ENCODE data around the gene PDZD4. TPM values are rescaled to one million over a fixed set of nuclear protein-coding genes. Genes with fewer than 3 reads are reported as not detected.

Gene PDZD4
- total RNA-seq, 5 donors from 2014 or later (not counting 1 experiment from before 2014, with no cell fraction given): 3.7 to 51.3 (median 9.0) TPM

DNA sequence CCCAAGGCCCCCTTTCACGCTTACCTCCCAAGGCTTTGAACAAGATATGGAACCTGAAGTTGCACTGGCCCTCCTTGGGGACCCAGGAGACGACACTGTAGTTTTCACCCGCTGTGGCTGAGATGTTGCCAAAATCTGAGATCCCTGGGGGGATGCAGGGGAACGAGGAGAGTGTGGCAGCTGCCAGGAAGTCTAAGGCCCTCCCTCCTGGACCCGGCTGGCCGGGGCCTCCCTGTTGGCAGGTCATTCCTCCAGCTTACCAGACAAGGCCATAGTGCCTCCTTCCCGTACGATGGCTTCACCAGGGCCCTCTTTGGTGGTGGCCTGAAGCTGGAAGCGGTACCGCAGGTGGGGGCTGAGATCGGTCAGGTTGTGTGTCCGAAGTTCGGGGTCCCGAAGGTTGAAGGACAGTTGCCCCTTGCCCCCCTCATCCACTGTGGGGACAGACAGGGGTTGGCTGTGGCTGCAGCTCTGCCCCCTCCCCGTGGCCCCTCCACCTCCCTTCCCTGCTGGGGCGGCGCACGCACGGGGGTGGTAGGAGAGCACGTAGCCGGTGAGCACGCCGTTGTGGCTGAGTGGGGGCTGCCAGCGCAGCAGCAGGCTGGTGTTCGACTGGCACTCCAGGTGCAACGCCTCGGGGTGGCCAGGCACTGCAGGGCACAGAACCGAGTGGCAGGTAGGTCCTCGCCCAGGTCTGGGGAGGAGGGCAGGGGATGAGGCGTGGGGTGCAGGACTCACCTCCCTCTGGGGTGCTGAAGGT, 34.4 kb upstream of the PDZD4 start:
- Mint-ChIP-seq H3K4me1 (no peaks in the 10 kb centered on the region), H3K27me3 (peaks cover 0 to 6% of the 10 kb centered on the region in 2 donors), H3K36me3 (no peaks in the 10 kb centered on the region), H3K9me3 (no peaks in the 10 kb centered on the region), H3K27ac (no peak overlapping the region), H3K4me3 (no peak overlapping the region)
- Histone ChIP-seq H3K4me3 (ENCODE audit: control insufficient read depth in 1 of 2, extremely low read depth in 1 of 2, low read length in 1 of 2) (no peak overlapping the region), H3K27me3 (replicated peaks in 1 of 2; ENCODE audit: control insufficient read depth in 2 of 2, extremely low read depth in 1 of 2, insufficient read depth in 2 of 2, low read length in 1 of 2) (peaks cover 0 to 12% of the 10 kb centered on the region in 2 experiments), H3K36me3 (ENCODE audit: control insufficient read depth in 2 of 2, extremely low read depth in 1 of 2, insufficient read depth in 1 of 2, low read length in 1 of 2) (no peaks in the 10 kb centered on the region), H3K4me1 (ENCODE audit: control insufficient read depth in 1 of 2, extremely low read depth in 1 of 2, insufficient read depth in 2 of 2, low read length in 2 of 2) (no peaks in the 10 kb centered on the region), H3K27ac (ENCODE audit: low read length) (no peak overlapping the region), H3K9me3 (no peaks in the 10 kb centered on the region)
- ChIA-PET POLR2A (no interaction called here), CTCF (no interaction called here)
- DNase-seq (no peak), ATAC-seq (replicated peaks in 1 of 4) (no peak)
- 53% methylated on average over 3 of the region's 30 CpGs for WGBS (ENCODE audit: insufficient coverage)

GRCh38 chrX:153864101-153864500, 33.8 kb upstream of the PDZD4 start:
- ChIA-PET CTCF (no interaction called here), POLR2A (no interaction called here)
- no peak overlapping the region for H3K27ac ChIP-seq (ENCODE audit: low read length)
- Mint-ChIP-seq H3K36me3 (no peaks in the 10 kb centered on the region), H3K27ac (no peak overlapping the region), H3K27me3 (peaks cover 0 to 10% of the 10 kb centered on the region in 2 donors), H3K9me3 (no peaks in the 10 kb centered on the region), H3K4me3 (no peak overlapping the region), H3K4me1 (no peaks in the 10 kb centered on the region)
- DNase-seq (no peak), ATAC-seq (replicated peaks in 1 of 4) (no peak)
- H3K4me3 ChIP-seq (ENCODE audit: control insufficient read depth in 1 of 2, extremely low read depth in 1 of 2, low read length in 1 of 2): no peak overlapping the region
- no peaks in the 10 kb centered on the region for H3K36me3 ChIP-seq (ENCODE audit: control insufficient read depth in 2 of 2, extremely low read depth in 1 of 2, insufficient read depth in 1 of 2, low read length in 1 of 2)
- peaks cover 0 to 7% of the 10 kb centered on the region in 2 experiments for H3K27me3 ChIP-seq (replicated peaks in 1 of 2; ENCODE audit: control insufficient read depth in 2 of 2, extremely low read depth in 1 of 2, insufficient read depth in 2 of 2, low read length in 1 of 2)
- H3K4me1 ChIP-seq (ENCODE audit: control insufficient read depth in 1 of 2, extremely low read depth in 1 of 2, insufficient read depth in 2 of 2, low read length in 2 of 2): no peaks in the 10 kb centered on the region
- no peaks in the 10 kb centered on the region for H3K9me3 ChIP-seq
- WGBS (ENCODE audit: insufficient coverage): 93% methylated on average over 2 of the region's 10 CpGs

GRCh38 chrX:153863251-153863991, 33.1 kb upstream of the PDZD4 start:
- peak in 1 of 35 experiments; percentile 9 for DNase-seq
- Mint-ChIP-seq H3K27ac (no peak overlapping the region), H3K36me3 (no peaks in the 10 kb centered on the region), H3K4me3 (no peak overlapping the region), H3K27me3 (peaks cover 0 to 14% of the 10 kb centered on the region in 2 donors), H3K9me3 (no peaks in the 10 kb centered on the region), H3K4me1 (no peaks in the 10 kb centered on the region)
- no peak overlapping the region for H3K27ac ChIP-seq (ENCODE audit: low read length)
- peaks cover 0 to 7% of the 10 kb centered on the region in 2 experiments for H3K27me3 ChIP-seq (replicated peaks in 1 of 2; ENCODE audit: control insufficient read depth in 2 of 2, extremely low read depth in 1 of 2, insufficient read depth in 2 of 2, low read length in 1 of 2)
- WGBS (ENCODE audit: insufficient coverage): 68% methylated on average over 7 of the region's 28 CpGs
- H3K4me1 ChIP-seq (ENCODE audit: control insufficient read depth in 1 of 2, extremely low read depth in 1 of 2, insufficient read depth in 2 of 2, low read length in 2 of 2): no peaks in the 10 kb centered on the region
- H3K4me3 ChIP-seq (ENCODE audit: control insufficient read depth in 1 of 2, extremely low read depth in 1 of 2, low read length in 1 of 2): no peak overlapping the region
- no peak for ATAC-seq (replicated peaks in 1 of 4)
- H3K36me3 ChIP-seq (ENCODE audit: control insufficient read depth in 2 of 2, extremely low read depth in 1 of 2, insufficient read depth in 1 of 2, low read length in 1 of 2): no peaks in the 10 kb centered on the region
- ChIA-PET CTCF (no interaction called here), POLR2A (no interaction called here)
- no peaks in the 10 kb centered on the region for H3K9me3 ChIP-seq

GRCh38 chrX:153862369-153863250, 32.3 kb upstream of the PDZD4 start:
- Histone ChIP-seq H3K4me3 (ENCODE audit: control insufficient read depth in 1 of 2, extremely low read depth in 1 of 2, low read length in 1 of 2) (no peak overlapping the region), H3K36me3 (ENCODE audit: control insufficient read depth in 2 of 2, extremely low read depth in 1 of 2, insufficient read depth in 1 of 2, low read length in 1 of 2) (no peaks in the 10 kb centered on the region), H3K9me3 (no peaks in the 10 kb centered on the region), H3K27ac (ENCODE audit: low read length) (no peak overlapping the region), H3K4me1 (ENCODE audit: control insufficient read depth in 1 of 2, extremely low read depth in 1 of 2, insufficient read depth in 2 of 2, low read length in 2 of 2) (peaks cover 2 to 3% of the 10 kb centered on the region in 2 experiments), H3K27me3 (replicated peaks in 1 of 2; ENCODE audit: control insufficient read depth in 2 of 2, extremely low read depth in 1 of 2, insufficient read depth in 2 of 2, low read length in 1 of 2) (peaks cover 0 to 7% of the 10 kb centered on the region in 2 experiments)
- Mint-ChIP-seq H3K4me1 (peaks cover 2 to 4% (median 2%) of the 10 kb centered on the region in 3 donors), H3K27me3 (peaks cover 0 to 14% of the 10 kb centered on the region in 2 donors), H3K4me3 (no peak overlapping the region), H3K27ac (no peak overlapping the region), H3K9me3 (no peaks in the 10 kb centered on the region), H3K36me3 (no peaks in the 10 kb centered on the region)
- POLR2A ChIA-PET: no interaction called here
- WGBS (ENCODE audit: insufficient coverage): 77% methylated on average over 12 of the region's 22 CpGs
- ATAC-seq (replicated peaks in 1 of 4) (no peak), DNase-seq (no peak)
- CTCF ChIA-PET: no interaction called here

DNA sequence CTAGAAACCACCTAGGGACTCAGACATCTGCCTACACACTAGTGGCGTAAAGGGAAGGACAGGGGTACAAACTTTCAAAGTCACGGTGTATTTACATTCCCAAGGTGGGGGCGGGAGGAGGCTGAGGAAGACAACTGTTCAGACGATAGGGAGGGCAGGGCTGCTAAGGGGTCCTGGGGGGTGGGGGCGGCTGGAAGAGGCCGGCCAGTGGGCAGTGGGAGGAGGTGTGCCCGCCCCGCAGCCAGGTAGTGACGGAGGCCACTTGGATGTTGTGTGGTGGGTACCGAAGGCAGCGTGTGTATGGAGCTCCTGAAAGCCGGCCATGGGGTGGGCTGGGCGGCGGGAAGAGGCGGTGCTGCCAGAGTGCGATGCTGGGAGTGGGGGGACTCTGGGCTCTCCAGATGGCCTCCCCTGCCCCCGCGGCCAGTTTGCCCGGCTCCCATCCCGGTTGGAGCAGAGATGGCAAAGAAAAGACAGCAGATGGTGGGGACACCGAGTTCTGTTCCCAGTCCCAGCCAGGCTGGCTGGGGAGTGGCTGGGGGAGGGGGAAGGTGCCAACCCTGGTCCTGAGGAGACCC, 31.5 kb upstream of the PDZD4 start:
- POLR2A ChIA-PET: no interaction called here
- Histone ChIP-seq H3K27ac (ENCODE audit: low read length) (no peak overlapping the region), H3K4me3 (ENCODE audit: control insufficient read depth in 1 of 2, extremely low read depth in 1 of 2, low read length in 1 of 2) (no peak overlapping the region), H3K4me1 (ENCODE audit: control insufficient read depth in 1 of 2, extremely low read depth in 1 of 2, insufficient read depth in 2 of 2, low read length in 2 of 2) (peaks cover 5 to 7% of the 10 kb centered on the region in 2 experiments), H3K27me3 (replicated peaks in 1 of 2; ENCODE audit: control insufficient read depth in 2 of 2, extremely low read depth in 1 of 2, insufficient read depth in 2 of 2, low read length in 1 of 2) (peaks cover 0 to 7% of the 10 kb centered on the region in 2 experiments), H3K36me3 (ENCODE audit: control insufficient read depth in 2 of 2, extremely low read depth in 1 of 2, insufficient read depth in 1 of 2, low read length in 1 of 2) (no peaks in the 10 kb centered on the region), H3K9me3 (no peaks in the 10 kb centered on the region)
- CTCF ChIA-PET: no interaction called here
- no peak overlapping the region for H3K27ac Mint-ChIP-seq
- ATAC-seq (replicated peaks in 1 of 4): no peak
- H3K27me3 Mint-ChIP-seq: peaks cover 0 to 14% of the 10 kb centered on the region in 2 donors
- H3K36me3 Mint-ChIP-seq: no peaks in the 10 kb centered on the region
- no peaks in the 10 kb centered on the region for H3K9me3 Mint-ChIP-seq
- no peak overlapping the region for H3K4me3 Mint-ChIP-seq
- WGBS (ENCODE audit: insufficient coverage): 79% methylated on average over 8 of the region's 21 CpGs
- peaks cover 6 to 12% (median 8%) of the 10 kb centered on the region in 3 donors for H3K4me1 Mint-ChIP-seq
- no peak for DNase-seq

DNA sequence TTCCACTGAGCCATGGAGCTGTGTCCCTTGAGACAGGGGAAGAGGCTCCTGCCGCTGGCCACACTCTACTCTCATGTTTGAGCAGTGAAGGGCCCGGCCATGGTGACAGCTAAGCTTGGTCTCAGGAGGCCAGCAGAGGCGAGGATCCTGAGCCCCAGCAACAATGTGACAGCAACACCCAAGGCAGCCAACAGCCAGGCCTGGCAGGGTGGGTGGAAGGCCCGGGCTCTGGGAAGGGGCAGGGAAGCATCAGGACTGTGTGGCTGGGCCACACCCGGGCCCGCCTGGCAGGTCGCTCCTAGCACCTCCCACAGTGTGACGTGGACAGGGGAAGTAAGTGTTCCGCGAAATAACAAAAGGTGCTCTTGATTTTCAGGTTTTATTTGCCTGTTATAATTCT, 30.8 kb upstream of the PDZD4 start:
- Histone ChIP-seq H3K4me3 (ENCODE audit: control insufficient read depth in 1 of 2, extremely low read depth in 1 of 2, low read length in 1 of 2) (no peak overlapping the region), H3K4me1 (ENCODE audit: control insufficient read depth in 1 of 2, extremely low read depth in 1 of 2, insufficient read depth in 2 of 2, low read length in 2 of 2) (peaks cover 7 to 13% of the 10 kb centered on the region in 2 experiments), H3K36me3 (ENCODE audit: control insufficient read depth in 2 of 2, extremely low read depth in 1 of 2, insufficient read depth in 1 of 2, low read length in 1 of 2) (no peaks in the 10 kb centered on the region), H3K27ac (ENCODE audit: low read length) (no peak overlapping the region), H3K27me3 (replicated peaks in 1 of 2; ENCODE audit: control insufficient read depth in 2 of 2, extremely low read depth in 1 of 2, insufficient read depth in 2 of 2, low read length in 1 of 2) (peaks cover 0 to 4% of the 10 kb centered on the region in 2 experiments), H3K9me3 (no peaks in the 10 kb centered on the region)
- ATAC-seq (replicated peaks in 1 of 4): no peak
- Mint-ChIP-seq H3K4me3 (no peak overlapping the region), H3K36me3 (no peaks in the 10 kb centered on the region), H3K27ac (no peak overlapping the region), H3K27me3 (peaks cover 0 to 14% of the 10 kb centered on the region in 2 donors), H3K4me1 (peaks cover 9 to 13% (median 13%) of the 10 kb centered on the region in 3 donors), H3K9me3 (no peaks in the 10 kb centered on the region)
- 100% methylated on average over 1 of the region's 10 CpGs for WGBS (ENCODE audit: insufficient coverage)
- no peak for DNase-seq
- POLR2A ChIA-PET: no interaction called here
- CTCF ChIA-PET: no interaction called here
